Measurements from ENCODE around the gene RAB6A. TPM values are rescaled to one million over a fixed set of nuclear protein-coding genes. Genes with fewer than 3 reads are reported as not detected.

Gene RAB6A
- total and polyA plus RNA-seq, 7 donors = 49.4 to 117 (median 86.9) TPM

GRCh38 chr11:73671701-73672100 lies 89.2 kb downstream of the RAB6A start:
- Histone ChIP-seq H3K9me3 (no peaks in the 10 kb centered on the region), H3K4me3 (no peak overlapping the region), H3K36me3 (ENCODE audit: insufficient read depth in 1 of 2, low read depth in 1 of 2) (peaks cover 0 to 22% of the 10 kb centered on the region in 2 donors), H3K27me3 (ENCODE audit: insufficient read depth in 3 of 3, low read length in 2 of 3) (no peaks in the 10 kb centered on the region), H3K27ac (no peak overlapping the region), H3K4me1 (no peaks in the 10 kb centered on the region)
- 62 to 70% (median 67%) methylated on average over 6 of the region's 6 CpGs for WGBS, 3 donors
- ATAC-seq (peak; percentile 34 to 83 (median 74)), DNase-seq (no peak)
- TF ChIP-seq CTCF (IDR thresholded peaks at IDR 0.05) = no peak
- intact Hi-C loops (cut with DNase I) = no loop called here

- TF ChIP-seq CTCF (IDR thresholded peaks at IDR 0.05) = no peak
- 86 to 95% (median 93%) methylated on average over 3 of the region's 3 CpGs for WGBS, 3 donors
- H3K27ac ChIP-seq = no peak overlapping the region
Observed at GRCh38 chr11:73670808-73671207, 90.1 kb downstream of the RAB6A start.

GRCh38 chr11:73667891-73668290 lies 93.0 kb downstream of the RAB6A start:
- no peak for TF ChIP-seq CTCF (IDR thresholded peaks at IDR 0.05)
- ATAC-seq = no peak
- 88 to 92% (median 89%) methylated on average over 1 of the region's 1 CpG for WGBS, 3 donors
- peaks cover 12% of the 10 kb centered on the region for H3K4me1 ChIP-seq
- intact Hi-C loops (cut with DNase I) = no loop called here
- H3K27ac ChIP-seq = no peak overlapping the region
- H3K9me3 ChIP-seq = no peaks in the 10 kb centered on the region
- H3K4me3 ChIP-seq = no peak overlapping the region
- no peak for DNase-seq
- no peaks in the 10 kb centered on the region for H3K27me3 ChIP-seq (ENCODE audit: insufficient read depth in 3 of 3, low read length in 2 of 3)
- no peaks in the 10 kb centered on the region for H3K36me3 ChIP-seq (ENCODE audit: insufficient read depth in 1 of 2, low read depth in 1 of 2)

More at GRCh38 chr11:73670808-73671207, 90.1 kb downstream of the RAB6A start:
- DNase-seq = no peak
- peaks cover 0 to 14% of the 10 kb centered on the region in 2 donors for H3K36me3 ChIP-seq (ENCODE audit: insufficient read depth in 1 of 2, low read depth in 1 of 2)
- intact Hi-C loops (cut with DNase I) = no loop called here
- no peak overlapping the region for H3K4me3 ChIP-seq
- ATAC-seq = no peak
- H3K4me1 ChIP-seq = no peaks in the 10 kb centered on the region
- H3K27me3 ChIP-seq (ENCODE audit: insufficient read depth in 3 of 3, low read length in 2 of 3) = no peaks in the 10 kb centered on the region
- H3K9me3 ChIP-seq = no peaks in the 10 kb centered on the region

- TF ChIP-seq CTCF (IDR thresholded peaks at IDR 0.05) = no peak
- DNase-seq = no peak
- Histone ChIP-seq H3K9me3 (no peaks in the 10 kb centered on the region), H3K27ac (peak overlapping the region; percentile 34), H3K4me1 (peaks cover 17% of the 10 kb centered on the region), H3K27me3 (ENCODE audit: insufficient read depth in 3 of 3, low read length in 2 of 3) (no peaks in the 10 kb centered on the region), H3K36me3 (ENCODE audit: insufficient read depth in 1 of 2, low read depth in 1 of 2) (no peaks in the 10 kb centered on the region), H3K4me3 (no peak overlapping the region)
- peak in 3 of 4 donors; percentile 27 to 57 (median 51) for ATAC-seq
- intact Hi-C loops (cut with DNase I) = loop anchor here (5.0 kb wide), 2 partner anchors 188 to 268 kb away; no protein-coding TSS in a partner anchor
Observed at GRCh38 chr11:73664877-73665276, 96.0 kb downstream of the RAB6A start.
